Spleen (tissue), 11 donors: ENCODE data around the gene SMAD2. TPM values are rescaled to one million over a fixed set of nuclear protein-coding genes. Genes with fewer than 3 reads are reported as not detected.
"Not testable (repeated sequence)": the region's sequence is repeated elsewhere in the genome, so short reads cannot be mapped to it uniquely, and the experiment has no call there.

Experiments used
- DNase-seq: peaks from one replicate; pipeline ENCODE4 v3.0.0-alpha.2; 2020
- H3K27ac ChIP-seq, 8 donors: fragments of 200-600 bp; sonication (generic) in 7 of 8; 1 replicate in 4 of 8; 2 replicates in 4 of 8; pipeline versions ENCODE4 v1.5.0 to v1.8.0; 2016 to 2021; ENCODE audit warnings: inconsistent platforms in 4 of 8, mild to moderate bottlenecking in 4 of 8, moderate library complexity in 1 of 8
- H3K27me3 ChIP-seq, 7 donors: fragments of 200-600 bp; sonication (generic) in 6 of 7; replicated peaks in 1 of 7; 1 replicate in 4 of 7; 2 replicates in 3 of 7; pipeline versions ENCODE4 v1.5.0 to v1.8.0; 2016 to 2021; ENCODE audit warnings: inconsistent platforms in 3 of 7, mild to moderate bottlenecking in 1 of 7
- H3K36me3 ChIP-seq, 6 donors: fragments of 200-600 bp; sonication (generic) in 5 of 6; 1 replicate in 4 of 6; 2 replicates in 2 of 6; pipeline versions ENCODE4 v1.5.0 to v1.8.0; 2016 to 2021; ENCODE audit warnings: inconsistent platforms in 2 of 6
- H3K4me1 ChIP-seq, 6 donors: fragments of 200-600 bp; sonication (generic) in 5 of 6; 1 replicate in 3 of 6; 2 replicates in 3 of 6; pipeline versions ENCODE4 v1.5.0 to v1.8.0; 2016 to 2021; ENCODE audit warnings: inconsistent platforms in 3 of 6
- H3K4me3 ChIP-seq, 8 donors: fragments of 200-600 bp; sonication (generic) in 7 of 8; 1 replicate in 4 of 8; 2 replicates in 4 of 8; pipeline versions ENCODE4 v1.5.0 to v1.8.0; 2016 to 2021; ENCODE audit warnings: inconsistent platforms in 4 of 8, mild to moderate bottlenecking in 4 of 8, moderate library complexity in 2 of 8
- H3K9me3 ChIP-seq, 8 donors: fragments of 200-600 bp; sonication (generic) in 7 of 8; 1 replicate in 4 of 8; 2 replicates in 4 of 8; pipeline versions ENCODE4 v1.5.0 to v1.8.0; 2016 to 2021; ENCODE audit warnings: inconsistent platforms in 4 of 8
- POLR2A ChIP-seq, 3 donors: fragments of 450-650 bp; IDR thresholded peaks; one replicate each; pipeline ENCODE4 v1.5.1; 2017; ENCODE audit warnings: antibody characterized with exemption in 3 of 3, mild to moderate bottlenecking in 1 of 3
- POLR2AphosphoS5 ChIP-seq, 3 donors: sonication (generic); formaldehyde crosslinking; IDR thresholded peaks; one replicate each; pipeline ENCODE4 v1.5.1; 2017; ENCODE audit warnings: antibody characterized with exemption in 3 of 3
- WGBS, 5 donors: extraction: QIAGEN DNeasy Blood & Tissue Kit in 3 of 5; methylation state at CpG; one replicate each; pipeline versions ENCODE4 v1.1.5 to v1.1.7; 2013 to 2018; 5-methylcytosine and 5-hydroxymethylcytosine counted together
- intact Hi-C: fragments of 100-400 bp; cut with DNase I; formaldehyde crosslinking; loops from one replicate; pipeline ENCODE4 v1.15.0; 2023; ENCODE audit warnings: low total_unique reads
- polyA plus RNA-seq, 3 donors: library from polyadenylated mRNA; stranded (reverse); fragments of 200-250 nt; gene quantifications; one replicate each; pipeline ENCODE4 v1.2.1, GENCODE V29; 2013
- small RNA-seq, 4 donors: library from RNA; depleted of rRNA; stranded (forward); fragments of <200 nt; gene quantifications; one replicate each; pipeline ENCODE3, GENCODE V24; 2016
- total RNA-seq, 7 donors: library from RNA; depleted of rRNA in 3 of 7; stranded (reverse); fragments of >200 nt in 3 of 7; fragmentation: NEBNext Ultra II Directional in 4 of 7; extraction: Animal tissue kit (Norgen Biotek cat#: 25700) in 4 of 7; gene quantifications; one replicate each; pipeline versions ENCODE4 v1.1.0 to v1.2.1, GENCODE V29; 2016 to 2021
- TF ChIP-seq, protein P1 (sequence below), 11 experiments: fragments of 200-600 bp in 7 of 11; fragments of 450-650 bp in 4 of 11; sonication (generic) in 4 of 11; IDR thresholded peaks in 8 of 11; conservative IDR thresholded peaks in 3 of 11; 1 replicate in 7 of 11; 2 replicates in 4 of 11; pipeline versions ENCODE4 v1.4.0 to v1.8.0; 2016 to 2021; ENCODE audit warnings: antibody characterized with exemption in 11 of 11, inconsistent platforms in 4 of 11, mild to moderate bottlenecking in 1 of 11
- donor health status: healthy with polysubstance abuse.
- donor health status: DM: no; HTN: no; CAD: no; lungs with moderate emphysema.
- donor health status: DM: no; HTN: no; CAD: no.
- donor health status: Bipolar disorder and iron deficiency.
- donor health status: healthy.
- donor health status: DM: no; HTN: no; CAD: no.
- donor health status: DM: yes; HTN: yes; CAD: no.

Gene SMAD2
- total and polyA plus RNA-seq, 10 donors = 13.2 to 162 (median 94.0) TPM

DNA sequence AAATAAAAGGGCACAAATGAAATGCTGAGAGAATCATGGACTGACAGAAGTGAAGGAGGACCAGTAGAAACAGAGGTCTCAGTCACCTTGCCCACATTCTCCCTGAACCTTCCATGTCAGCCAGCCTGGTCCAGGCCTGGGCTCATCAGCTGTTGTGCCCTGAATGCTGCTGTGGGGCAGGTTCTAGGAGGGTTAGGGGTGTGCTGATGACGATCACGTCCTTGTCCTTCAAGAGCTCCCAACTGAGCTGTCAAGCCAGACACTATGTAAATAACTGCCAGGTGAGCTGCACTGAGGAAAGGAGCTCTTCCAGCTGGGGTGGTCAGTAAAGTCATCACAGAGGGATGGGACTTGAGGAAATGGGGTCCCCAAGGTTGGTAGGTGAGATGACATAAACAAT is 156.5 kb downstream of the SMAD2 start:
- Histone ChIP-seq H3K9me3 (no peaks in the 10 kb centered on the region), H3K27me3 (peaks cover 0 to 4% (median 0%) of the 10 kb centered on the region in 7 donors), H3K27ac (no peak overlapping the region), H3K36me3 (no peaks in the 10 kb centered on the region), H3K4me3 (no peak overlapping the region), H3K4me1 (peaks cover 0 to 6% (median 5%) of the 10 kb centered on the region in 6 donors)
- intact Hi-C loops = loop anchor here (5.0 kb wide), 1 partner anchor 248 kb away; no protein-coding TSS in a partner anchor
- WGBS, 5 donors = 76 to 94% (median 85%) methylated on average over 2 of the region's 2 CpGs
- no peak for TF ChIP-seq POLR2AphosphoS5 (IDR thresholded peaks at IDR 0.05)
- DNase-seq = no peak

DNA sequence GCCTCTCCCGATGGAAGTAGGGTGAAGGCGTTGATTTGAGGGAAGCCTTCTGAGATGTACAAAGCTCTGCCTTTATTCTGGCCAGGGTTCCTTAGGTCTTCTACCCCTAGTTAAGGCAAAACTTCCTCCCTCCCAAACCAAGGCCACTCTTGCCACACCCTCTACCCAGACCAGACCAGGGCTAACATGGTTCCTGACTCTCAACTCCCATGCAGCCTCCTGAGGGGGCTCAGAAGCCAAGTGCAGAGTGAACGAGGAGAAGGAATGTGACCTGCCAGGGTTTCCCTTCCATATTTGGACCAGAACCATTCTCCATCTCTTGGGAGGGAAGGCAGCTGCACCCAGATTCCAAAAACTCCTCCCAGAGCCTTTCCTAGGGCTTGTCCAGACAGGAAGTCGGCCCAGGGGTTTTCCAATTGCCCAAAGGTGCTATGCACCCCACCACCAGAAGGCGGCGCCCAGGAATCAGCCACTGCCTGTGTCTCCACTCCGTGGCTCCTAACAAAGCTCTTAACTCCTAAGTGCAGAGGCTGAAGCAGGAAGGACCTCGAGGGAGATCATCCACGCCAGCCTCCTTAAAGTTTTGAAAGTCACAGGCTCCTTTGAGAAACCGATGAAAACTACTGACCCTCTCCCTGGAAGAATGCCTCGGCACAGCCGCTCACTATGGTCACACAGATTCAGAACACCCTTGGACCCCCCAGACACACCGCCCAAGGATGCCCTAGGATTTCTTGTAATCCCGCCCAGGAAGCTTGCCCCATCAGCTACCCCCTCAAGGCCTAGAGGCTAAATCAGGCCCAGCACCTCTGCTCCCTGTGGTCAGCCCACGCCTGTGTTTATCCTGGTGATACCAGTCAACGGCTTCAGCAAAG is 157.8 kb downstream of the SMAD2 start:
- Histone ChIP-seq H3K36me3 (no peaks in the 10 kb centered on the region), H3K27ac (no peak overlapping the region), H3K4me3 (no peak overlapping the region), H3K4me1 (peaks cover 0 to 6% (median 5%) of the 10 kb centered on the region in 6 donors), H3K27me3 (peaks cover 0 to 4% (median 0%) of the 10 kb centered on the region in 7 donors), H3K9me3 (no peaks in the 10 kb centered on the region)
- TF ChIP-seq, protein P1, sequence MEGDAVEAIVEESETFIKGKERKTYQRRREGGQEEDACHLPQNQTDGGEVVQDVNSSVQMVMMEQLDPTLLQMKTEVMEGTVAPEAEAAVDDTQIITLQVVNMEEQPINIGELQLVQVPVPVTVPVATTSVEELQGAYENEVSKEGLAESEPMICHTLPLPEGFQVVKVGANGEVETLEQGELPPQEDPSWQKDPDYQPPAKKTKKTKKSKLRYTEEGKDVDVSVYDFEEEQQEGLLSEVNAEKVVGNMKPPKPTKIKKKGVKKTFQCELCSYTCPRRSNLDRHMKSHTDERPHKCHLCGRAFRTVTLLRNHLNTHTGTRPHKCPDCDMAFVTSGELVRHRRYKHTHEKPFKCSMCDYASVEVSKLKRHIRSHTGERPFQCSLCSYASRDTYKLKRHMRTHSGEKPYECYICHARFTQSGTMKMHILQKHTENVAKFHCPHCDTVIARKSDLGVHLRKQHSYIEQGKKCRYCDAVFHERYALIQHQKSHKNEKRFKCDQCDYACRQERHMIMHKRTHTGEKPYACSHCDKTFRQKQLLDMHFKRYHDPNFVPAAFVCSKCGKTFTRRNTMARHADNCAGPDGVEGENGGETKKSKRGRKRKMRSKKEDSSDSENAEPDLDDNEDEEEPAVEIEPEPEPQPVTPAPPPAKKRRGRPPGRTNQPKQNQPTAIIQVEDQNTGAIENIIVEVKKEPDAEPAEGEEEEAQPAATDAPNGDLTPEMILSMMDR (IDR thresholded peaks at IDR 0.05 in 8 of 11, conservative IDR thresholded peaks at IDR 0.05 in 3 of 11) = peak; percentile 46 to 88 (median 79)
- no peak for TF ChIP-seq POLR2AphosphoS5 (IDR thresholded peaks at IDR 0.05)
- WGBS, 5 donors = 52 to 63% (median 60%) methylated on average over 10 to 16 of the region's 16 CpGs
- DNase-seq = peak; percentile 87
- intact Hi-C loops = loop anchor here (5.0 kb wide), 1 partner anchor 250 kb away; no protein-coding TSS in a partner anchor

DNA sequence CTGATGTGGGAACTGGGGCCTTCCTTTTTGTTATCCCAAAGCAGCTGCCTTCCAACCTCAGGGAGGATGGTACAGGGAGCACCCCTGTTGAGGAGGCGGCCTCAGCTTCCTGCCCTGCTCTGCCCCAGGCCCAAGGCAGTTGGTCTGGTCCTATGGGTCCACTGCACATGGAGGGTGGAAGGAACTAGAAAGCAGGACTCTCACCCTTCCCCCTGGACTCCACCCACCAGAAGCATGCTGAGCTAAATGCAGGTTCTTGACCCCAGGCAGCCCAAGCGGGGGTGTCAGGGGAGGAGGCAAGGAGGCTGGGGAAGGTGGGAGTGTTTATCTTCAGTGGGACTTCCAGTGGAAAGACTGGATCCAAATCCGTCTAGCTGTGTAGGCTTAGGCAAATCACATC is 158.5 kb downstream of the SMAD2 start:
- TF ChIP-seq POLR2A (IDR thresholded peaks at IDR 0.05) = no peak
- DNase-seq = no peak
- no peaks in the 10 kb centered on the region for H3K36me3 ChIP-seq
- no peak overlapping the region for H3K27ac ChIP-seq
- H3K4me3 ChIP-seq = no peak overlapping the region
- WGBS, 5 donors = 51 to 61% (median 57%) methylated on average over 3 of the region's 3 CpGs
- intact Hi-C loops = loop anchor here (5.0 kb wide), 1 partner anchor 250 kb away; no protein-coding TSS in a partner anchor
- peaks cover 0 to 6% (median 5%) of the 10 kb centered on the region in 6 donors for H3K4me1 ChIP-seq
- peaks cover 0 to 4% (median 0%) of the 10 kb centered on the region in 7 donors for H3K27me3 ChIP-seq
- H3K9me3 ChIP-seq = no peaks in the 10 kb centered on the region

DNA sequence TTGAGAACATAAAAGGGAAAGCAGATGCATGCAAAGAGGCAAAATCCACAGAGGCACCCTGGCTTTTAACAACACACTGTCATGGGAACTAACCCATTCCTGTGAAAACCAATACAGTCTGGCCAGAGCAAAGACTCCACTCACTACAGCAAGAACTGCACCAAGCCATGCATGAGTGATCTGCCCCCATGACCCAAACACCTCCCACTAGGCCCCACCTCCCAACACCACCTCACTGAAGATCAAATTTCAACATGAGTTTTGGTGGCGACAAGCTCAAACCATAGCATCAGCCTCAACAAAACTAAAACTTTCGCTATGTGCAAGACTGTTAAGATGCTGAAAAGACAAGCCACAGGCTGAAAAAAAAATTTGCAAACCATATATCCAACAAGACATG is 162.8 kb downstream of the SMAD2 start:
- Histone ChIP-seq H3K27me3 (no peaks in the 10 kb centered on the region), H3K27ac (no peak overlapping the region), H3K4me3 (no peak overlapping the region), H3K4me1 (peaks cover 0 to 5% (median 4%) of the 10 kb centered on the region in 6 donors), H3K36me3 (no peaks in the 10 kb centered on the region), H3K9me3 (no peaks in the 10 kb centered on the region)
- intact Hi-C loops = no loop called here
- TF ChIP-seq, protein P1 (IDR thresholded peaks at IDR 0.05 in 8 of 11, conservative IDR thresholded peaks at IDR 0.05 in 3 of 11) = no peak
- no peak for TF ChIP-seq POLR2AphosphoS5 (IDR thresholded peaks at IDR 0.05)
- no peak for DNase-seq
- WGBS, 5 donors = 79 to 95% (median 87%) methylated on average over 2 of the region's 2 CpGs

DNA sequence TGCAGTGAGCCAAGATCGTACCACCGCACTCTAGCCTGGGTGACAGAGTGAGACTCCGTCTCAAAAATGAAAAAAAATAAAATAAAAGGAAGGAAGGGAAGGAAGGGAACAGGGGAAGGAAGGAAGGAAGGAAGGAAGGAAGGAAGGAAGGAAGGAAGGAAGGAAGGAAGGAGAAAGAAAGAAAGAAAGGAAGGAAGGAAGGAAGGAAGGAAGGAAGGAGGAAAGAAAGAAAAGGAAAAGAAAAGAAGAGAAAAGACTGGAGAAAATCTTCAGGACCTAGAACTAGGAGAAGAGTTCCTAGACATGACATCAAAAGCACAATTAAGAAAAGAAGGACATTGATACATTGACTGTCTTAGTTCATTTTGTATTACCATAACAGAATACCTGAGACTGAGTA is 163.3 kb downstream of the SMAD2 start:
- H3K27ac ChIP-seq, DNase-seq, H3K36me3 ChIP-seq, H3K27me3 ChIP-seq, intact Hi-C loops, H3K9me3 ChIP-seq, H3K4me1 ChIP-seq, H3K4me3 ChIP-seq: not testable (repeated sequence)
- 91 to 98% (median 94%) methylated on average over 3 of the region's 3 CpGs for WGBS, 5 donors

Small RNA genes within 50 kb of the gene (small RNA-seq; reads per million reads assigned to genes)
- gene AC120349.2 (0 reads per million in 4 donors), gene MTCO2P2 (0 reads per million in 4 donors)
